GM20000 (cell line): Measurements from ENCODE around the gene SMARCA1.
"Not testable (repeated sequence)": the region's sequence is repeated elsewhere in the genome, so short reads cannot be mapped to it uniquely, and the experiment has no call there.

Source experiments
- DNase-seq: peaks from one replicate; pipeline ENCODE4 v3.0.0; 2012; ENCODE audit warnings: low spot score
- CTCF ChIP-seq: IDR thresholded peaks from 2 replicates; pipeline ENCODE4 v1.5.1; 2012; ENCODE audit warnings: mild to moderate bottlenecking, control low read depth; ENCODE audit errors: extremely low read depth, missing control alignments

Gene SMARCA1

GRCh38 chrX:129559783-129560182 is 36.5 kb upstream of the SMARCA1 start:
- no peak for DNase-seq
- no peak for TF ChIP-seq CTCF

DNA sequence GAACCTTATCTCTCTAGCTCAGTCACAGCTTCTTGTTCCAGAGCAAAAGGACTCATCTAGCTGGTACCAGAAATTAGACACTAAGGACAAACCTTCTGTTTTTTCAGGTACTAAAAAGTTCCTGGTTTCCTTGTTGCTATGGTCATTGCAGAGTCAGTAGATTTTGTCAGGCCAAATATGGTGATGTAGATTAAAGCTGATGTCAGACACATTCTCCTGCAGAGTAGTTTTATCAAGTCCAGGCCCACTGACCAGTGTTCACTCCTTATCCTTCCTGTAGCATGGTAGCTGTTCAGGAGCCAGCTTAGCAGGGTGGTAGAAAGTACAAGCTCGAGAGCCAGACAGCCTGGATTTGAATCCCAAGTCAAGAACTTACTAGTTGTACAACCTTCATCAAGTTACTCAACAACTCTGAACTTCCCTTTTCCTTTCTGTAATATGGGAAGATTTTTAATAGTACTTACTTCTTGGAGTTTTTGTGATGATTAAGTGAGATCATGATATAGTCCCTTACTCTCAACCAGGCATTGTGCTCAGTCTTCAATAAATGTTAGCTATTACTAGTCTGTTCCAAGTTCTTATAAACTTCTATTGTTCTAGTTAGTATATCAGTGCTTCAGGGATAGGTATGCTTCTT is 34.7 kb upstream of the SMARCA1 start:
- TF ChIP-seq CTCF: no peak
- no peak for DNase-seq

DNA sequence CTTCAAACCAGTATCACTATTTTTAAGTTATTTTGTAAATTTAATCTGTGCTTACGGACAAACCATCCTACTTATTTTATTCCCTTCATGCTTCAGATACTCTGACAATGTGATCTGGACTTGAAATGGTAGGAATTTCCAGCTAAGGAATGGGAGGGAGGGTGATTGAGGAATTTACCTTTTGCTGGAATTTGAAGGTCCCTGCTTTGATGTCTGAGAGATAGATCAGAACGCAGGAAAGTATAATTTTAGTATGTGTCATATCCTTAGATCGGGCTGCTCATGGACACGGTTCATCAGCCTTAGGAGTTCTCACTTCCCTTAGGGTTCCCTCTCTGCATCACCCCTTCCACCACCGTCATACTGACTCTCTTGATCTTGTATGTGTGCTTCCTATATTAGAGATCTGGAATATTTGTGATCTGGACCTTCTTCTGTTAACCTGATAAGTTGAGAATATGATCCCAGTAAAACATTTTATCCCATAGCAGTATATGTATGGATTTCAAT is 33.6 kb upstream of the SMARCA1 start:
- no peak for DNase-seq
- TF ChIP-seq CTCF: no peak

DNA sequence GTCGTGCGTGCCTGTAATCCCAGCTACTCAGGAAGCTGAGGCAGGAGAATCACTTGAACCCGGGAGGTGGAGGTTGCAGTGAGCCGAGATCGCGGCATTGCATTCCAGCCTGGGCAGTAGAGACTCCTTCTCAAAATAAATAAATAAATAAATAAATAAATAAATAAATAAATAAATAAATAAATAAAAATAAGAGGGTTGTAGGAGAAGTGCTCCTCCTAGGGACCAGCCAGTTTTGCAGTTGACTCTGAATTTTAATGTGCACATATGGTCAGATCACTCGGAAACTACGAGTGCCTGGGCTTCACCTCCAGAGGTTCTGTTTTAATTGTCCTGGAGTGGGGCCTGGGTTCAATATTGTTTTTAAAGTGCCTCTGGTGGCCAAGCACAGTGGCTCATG is 31.5 kb upstream of the SMARCA1 start:
- not testable (repeated sequence) for DNase-seq

GRCh38 chrX:129553619-129554288 is 30.5 kb upstream of the SMARCA1 start:
- peak; percentile 13 for DNase-seq
- no peak for TF ChIP-seq CTCF

- DNase-seq: no peak
- no peak for TF ChIP-seq CTCF
Observed at GRCh38 chrX:129549124-129549523, 25.8 kb upstream of the SMARCA1 start.

DNA sequence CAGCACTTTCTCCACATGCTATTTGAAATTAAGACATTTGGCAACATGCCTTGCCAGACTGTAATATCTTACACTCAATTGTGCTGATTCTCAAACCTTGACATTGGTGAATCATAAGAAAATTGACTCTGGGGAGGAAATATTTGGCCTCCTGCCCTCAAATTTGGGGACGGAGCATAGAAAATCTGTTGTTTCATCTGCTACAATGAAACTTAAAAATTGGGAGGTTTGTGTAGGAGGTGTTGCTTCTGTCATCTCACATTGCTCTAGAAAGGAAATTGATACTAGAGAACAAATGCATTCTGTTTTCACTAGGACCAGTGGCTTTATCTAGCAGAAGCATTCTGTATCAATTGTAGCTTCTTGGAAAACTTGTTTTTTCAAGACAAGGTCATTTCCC is 22.1 kb upstream of the SMARCA1 start:
- TF ChIP-seq CTCF: no peak
- DNase-seq: no peak

DNA sequence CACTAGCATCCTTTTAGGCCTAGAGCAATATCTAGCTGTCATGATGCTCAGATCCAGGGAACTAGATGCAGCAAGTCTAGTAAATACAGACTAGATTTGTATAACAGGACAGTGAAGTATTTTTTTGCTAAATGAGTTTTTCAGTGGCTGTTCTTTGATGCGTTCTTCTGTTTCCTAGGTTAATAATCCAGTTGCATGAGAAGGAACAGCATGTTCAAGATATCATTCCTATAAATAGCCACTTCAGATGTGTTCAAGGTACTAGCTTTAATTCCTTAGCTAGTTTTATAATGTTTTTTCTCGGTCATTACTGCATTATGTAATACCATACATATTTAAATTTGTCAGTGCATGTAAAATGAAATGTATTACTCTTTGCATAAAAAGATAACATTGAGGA is 21.5 kb upstream of the SMARCA1 start:
- DNase-seq: no peak
- no peak for TF ChIP-seq CTCF
